GM19035 (cell line): ENCODE results near the gene FOXI3.

Source experiments
- ATAC-seq: cut with Tn5 transposase; IDR thresholded peaks from one replicate; pipeline ENCODE4 v1.9.1; 2021; ENCODE audit not compliant: unreplicated experiment

The FOXI3 gene

DNA sequence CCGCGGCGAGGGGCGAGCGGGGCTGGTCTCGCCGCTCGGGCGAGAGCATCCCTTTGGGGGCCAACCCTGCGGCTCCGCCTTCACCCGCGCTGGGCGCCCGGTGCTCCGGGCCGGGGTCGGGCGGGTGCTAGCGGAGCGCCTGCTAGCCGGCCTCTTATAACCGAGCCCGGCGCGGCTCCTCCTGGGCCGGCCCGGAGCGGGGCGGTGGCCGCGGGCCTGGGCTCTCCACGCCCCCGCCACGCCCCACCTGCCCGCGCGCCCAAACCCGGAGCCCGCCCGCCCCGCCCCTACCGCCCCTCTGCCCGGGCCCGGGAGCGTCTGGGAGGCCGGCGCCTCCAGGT lies at the start of gene FOXI3:
TSS of gene FOXI3 (minus strand) at position 129 of the 341 bp plus-strand sequence. CDS start 158 bp downstream, outside the sequence.
- peak; percentile 42 for ATAC-seq

DNA sequence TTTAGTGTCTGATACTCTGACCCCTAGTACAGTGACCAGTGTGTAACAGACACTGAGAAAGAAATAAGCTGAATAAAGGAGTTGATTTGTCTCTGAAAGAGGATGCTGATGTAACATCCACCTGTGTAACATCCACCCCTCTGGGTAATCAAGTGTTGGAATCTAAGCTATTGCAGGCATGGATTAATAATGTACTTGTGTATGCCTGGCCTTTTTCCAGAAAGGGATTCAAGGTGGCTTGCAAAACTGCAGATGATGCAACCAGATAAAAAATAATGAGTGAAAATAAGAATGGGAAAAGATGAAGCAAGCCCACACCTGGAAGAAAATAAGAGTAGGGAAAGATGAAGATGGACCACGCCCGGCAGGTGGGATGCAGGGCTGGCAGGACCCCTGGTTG lies 48.2 kb upstream of the FOXI3 start:
- no peak for ATAC-seq

DNA sequence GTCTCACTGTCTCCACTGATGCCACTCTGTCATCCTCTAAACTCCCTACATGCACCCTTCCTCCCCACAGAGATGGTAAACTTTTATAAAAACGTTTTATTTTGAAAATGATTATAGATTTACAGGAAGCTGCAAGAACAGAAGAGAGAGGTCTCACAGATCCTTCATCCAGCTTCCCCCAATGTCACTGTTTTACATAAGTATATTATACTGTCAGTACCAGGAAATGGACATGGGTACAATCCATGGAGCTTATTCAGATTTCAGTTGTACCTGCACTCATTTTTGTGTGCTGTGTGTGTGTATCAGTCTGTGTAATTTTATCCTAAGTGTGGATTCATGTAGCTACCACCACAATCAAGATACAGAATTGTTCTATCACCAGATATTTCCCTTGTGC lies 46.7 kb upstream of the FOXI3 start:
- ATAC-seq = no peak

DNA sequence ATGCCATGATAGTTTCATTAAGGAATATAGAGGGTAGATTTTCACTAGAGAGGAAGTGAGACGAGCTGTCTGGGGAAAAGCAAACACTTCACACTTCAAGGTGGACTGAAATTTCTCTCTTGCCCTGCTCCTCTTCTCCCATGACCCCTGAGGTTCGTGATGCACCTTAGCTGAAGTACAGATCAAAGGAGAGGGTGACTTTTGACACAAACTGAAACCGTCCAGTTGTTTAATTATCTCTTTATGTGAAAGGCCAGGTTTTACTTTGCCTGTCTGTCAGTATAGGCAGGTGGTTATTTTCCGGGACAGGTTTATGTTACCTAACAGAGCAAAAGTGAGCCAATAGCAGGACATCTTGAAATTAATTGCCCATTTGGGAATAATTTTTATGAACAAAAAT lies 41.0 kb upstream of the FOXI3 start:
- ATAC-seq = no peak

DNA sequence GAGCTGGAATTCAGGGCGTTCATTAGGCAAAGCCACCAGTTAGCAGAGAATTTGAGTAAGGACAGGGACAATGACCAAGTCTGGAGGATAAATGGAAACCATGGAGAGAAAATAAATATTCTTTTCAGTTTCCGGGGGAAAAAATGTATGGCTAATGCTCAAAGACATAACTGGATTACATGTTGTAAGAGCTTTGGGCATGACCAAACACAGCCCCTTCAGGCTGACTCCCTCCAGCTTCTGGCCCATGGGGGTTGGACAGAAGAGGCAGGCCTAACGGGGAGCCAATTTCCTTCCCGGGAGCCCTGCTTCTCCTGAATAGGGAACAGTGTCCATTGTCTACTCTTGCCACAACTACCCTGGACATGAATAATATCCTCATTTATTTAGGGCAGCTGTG lies 39.5 kb upstream of the FOXI3 start:
- no peak for ATAC-seq

DNA sequence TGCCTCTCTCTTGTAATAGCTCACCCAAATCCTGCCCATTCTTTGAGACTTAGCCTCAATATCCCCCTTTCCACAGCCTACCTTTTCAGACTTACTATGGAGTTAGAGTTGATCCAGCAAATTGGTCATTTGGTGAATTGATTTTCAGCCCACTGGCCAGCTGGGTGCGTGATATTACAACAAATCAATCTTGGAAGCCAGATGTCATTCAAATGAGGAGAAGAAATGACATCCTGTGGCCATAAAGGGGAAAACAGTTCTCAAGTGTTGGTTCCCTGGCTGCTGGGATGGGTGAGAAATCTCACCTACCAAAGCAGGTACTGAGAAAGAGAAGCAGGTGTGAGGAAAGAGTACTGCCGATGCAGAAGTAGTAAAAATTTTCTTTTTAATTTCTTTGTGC lies 36.7 kb upstream of the FOXI3 start:
- no peak for ATAC-seq

DNA sequence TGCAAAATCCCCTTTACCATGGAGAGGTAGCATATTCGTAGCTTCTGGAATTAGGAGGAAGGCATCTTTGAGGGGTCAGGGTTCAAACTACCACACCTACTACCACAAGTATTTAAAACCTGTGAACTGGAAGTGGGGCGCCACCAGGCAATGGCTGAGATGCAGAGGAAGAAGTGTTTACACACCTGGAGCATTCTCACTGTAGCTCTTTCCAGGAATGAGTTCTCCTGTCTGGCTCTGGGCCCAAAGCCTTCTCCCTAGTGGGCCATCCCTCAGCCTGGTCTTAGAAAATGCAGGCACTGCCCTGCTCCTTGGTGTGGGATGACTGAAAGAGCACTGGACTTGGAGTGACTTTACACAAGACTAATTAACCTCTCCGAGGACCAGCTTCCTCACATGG lies 30.7 kb upstream of the FOXI3 start:
- ATAC-seq = no peak

DNA sequence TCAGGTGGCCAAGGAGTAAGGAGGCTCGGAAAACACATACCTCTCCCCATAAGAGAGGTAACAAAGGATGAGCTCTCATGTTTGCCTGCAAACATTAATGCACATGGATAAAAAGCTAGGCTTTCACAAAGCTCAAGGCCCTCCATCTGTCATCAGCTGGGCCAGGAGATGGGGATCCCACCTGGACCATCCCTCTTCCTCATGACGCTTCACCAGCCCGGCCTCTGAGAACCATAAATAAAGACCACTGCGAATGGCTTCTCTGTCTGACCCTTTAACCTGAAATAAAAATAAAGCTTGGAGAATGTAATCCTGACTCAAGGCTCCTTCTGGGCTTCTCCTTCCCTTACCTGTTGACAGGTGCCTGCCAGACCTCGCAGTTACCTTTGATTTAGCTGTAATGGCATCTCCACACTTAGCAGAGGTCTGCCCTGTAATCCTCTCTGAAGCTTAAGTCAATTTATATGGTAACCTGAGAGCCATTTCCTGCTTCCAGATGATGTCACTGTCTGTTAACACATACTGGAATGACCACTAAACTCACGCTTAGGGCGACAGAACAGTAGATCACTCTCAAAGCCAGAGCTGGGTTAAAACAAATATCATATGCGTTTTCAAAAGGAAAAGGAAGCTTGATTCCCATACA lies 29.3 kb upstream of the FOXI3 start:
- ATAC-seq = no peak

DNA sequence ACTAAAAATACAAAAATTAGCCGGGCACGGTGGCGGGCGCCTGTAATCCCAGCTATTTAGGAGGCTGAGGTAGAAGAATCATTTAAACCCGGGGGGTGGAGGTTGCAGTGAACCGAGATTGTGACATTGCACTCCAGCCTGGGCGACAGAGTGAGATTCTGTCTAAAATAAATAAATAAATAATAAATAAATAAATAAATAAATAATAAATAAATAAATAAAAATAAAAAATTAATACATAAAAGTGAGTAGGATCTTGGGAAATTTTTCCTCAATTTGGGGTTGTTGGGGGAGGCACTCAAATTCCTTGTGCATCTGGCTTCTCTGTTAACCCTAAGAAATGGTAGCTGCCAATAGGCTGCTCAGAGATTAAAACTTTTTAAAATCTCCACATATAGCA lies 20.3 kb upstream of the FOXI3 start:
- ATAC-seq = no peak

DNA sequence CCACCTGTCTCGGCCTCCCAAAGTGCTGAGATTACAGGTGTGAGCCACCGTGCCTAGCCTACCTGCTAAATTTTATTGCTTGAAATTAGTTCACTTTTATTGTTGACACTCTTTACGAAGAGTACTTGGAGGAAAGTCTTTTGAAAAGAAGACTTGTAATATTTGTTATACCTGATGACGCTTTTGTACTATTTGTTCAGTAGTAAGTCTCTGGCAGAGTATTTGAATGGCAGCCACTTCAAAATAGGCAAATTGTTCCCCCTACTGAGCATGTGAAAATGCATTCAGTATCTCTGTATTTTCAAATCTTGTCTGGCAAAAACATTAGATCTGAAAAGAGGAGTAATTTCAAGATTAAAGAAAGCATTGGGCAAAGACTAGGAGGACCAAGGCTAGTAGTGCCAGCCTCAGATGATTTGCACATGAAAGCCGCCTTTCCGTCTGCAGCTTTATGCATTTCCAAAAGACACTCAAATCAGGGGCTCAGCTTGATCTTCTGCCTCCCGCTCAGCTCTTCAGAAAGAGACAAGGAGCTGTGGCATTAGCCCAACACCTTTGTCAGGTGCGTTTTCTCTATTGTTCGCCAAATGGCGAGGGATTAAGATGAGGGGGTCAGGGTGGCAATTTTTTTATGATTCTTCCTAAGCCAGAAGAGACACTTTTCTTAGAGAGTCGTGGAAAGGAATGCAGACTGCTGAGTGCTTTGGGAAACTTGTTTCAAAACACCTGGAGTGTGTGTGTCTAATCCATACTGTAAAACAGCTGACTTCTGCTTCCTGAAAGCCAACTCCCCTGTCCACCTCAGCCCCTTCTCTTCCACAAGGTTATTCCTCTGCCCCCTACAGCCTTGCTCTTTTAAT lies 18.8 kb upstream of the FOXI3 start:
- no peak for ATAC-seq

DNA sequence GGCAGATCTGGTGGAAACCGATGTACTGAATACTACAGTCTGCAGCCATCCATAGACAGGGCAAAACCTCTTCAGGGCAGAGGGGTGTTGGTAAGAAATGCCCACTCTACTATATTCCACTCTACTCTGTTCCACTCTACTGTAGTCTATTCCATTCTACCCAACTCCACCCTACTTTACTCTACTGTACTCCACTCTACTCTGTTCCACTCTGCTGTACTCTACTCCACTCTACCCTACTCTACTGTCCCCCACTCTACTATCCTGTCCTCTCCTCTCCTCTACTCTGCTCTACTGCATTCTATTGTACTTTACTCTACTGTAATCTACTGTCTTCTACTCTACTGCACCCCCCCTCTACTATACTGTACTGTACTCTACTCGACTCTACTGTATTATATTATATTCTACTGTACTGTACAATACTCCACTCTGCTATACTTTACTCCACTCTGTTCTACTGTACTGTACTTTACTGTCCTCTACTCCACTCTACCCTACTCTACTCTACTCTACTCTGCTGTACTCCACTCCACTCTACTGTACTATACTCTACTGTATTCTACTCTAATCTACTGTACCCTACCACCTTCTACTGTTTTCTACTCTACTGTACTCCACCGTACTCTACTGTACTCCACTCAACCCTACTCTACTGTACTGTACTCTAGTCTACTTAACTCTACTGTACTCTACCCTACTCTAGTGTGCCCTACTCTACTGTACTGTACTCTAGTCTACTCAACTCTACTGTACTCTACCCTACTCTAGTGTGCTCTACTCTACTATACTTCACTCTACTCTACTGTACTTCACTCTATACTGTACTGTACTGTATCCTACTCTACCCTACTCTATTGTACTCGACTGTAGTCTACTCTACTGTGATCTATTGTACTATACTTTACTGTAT lies 17.0 kb upstream of the FOXI3 start:
- no peak for ATAC-seq

DNA sequence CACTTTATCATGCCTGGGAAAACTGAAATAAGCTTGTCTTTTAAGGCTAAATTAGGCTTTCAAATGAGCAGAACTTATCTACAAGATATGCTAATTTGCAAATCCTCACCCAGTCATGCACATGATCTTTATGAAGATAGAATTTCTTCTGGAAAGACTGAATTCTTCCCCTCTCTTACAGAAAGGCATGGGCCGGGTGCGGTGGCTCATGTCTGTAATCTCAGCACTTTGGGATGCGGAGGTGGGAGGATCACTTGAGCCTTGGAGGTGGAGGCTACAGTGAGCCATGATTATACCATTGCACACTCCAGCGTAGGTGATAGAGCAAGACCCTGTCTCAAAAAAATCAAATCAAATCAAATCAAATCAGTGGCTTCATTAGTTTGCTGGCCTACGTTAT lies 11.7 kb upstream of the FOXI3 start:
- ATAC-seq = no peak

DNA sequence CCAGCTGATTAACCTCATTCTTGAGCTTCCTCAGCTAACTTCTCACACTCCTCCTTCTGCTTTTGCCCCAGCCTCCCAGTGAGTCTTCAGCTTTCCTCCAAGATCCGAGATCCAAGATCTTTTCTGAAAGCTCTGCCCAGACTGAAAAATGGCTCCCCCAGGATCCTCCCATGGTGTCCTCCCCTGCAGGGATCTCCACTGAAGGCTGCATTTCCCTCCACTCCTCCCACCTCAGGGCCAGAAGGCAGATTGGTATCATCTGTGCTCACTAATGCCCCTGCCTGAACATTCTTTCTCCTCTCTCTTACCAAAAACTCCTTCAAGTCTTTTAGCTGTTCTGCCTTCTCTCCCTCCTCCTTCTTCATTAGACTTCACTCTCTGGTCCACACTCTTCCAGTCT lies 6.1 kb upstream of the FOXI3 start:
- no peak for ATAC-seq

DNA sequence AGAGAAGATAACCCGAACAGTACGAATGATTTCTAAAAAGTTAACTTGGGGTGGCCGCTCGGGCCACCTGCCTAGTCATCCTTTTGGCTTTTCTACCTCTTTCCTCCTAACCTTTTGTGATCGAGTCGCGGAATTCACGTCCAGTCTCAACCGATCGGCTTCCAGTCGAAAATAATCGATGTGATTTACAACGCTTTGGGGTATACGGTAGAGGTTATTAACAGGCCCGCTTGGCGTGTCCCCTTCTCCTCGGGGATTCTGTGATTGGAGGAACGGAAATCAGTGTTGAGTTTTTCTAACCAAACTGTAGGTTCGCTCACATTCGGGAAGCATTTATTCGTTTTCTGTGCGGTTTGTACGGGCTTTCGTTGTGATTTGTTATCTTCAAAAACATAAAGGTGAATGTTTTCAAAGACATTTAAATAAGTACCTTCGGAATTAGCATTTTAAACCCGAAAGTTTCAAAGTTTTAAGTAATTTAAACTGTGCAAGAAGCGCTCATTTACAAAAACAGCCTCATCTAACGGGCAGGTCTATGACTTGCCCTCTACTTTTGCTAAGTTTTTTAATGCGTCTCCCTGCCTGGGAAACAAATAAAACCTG lies 588 bp upstream of the FOXI3 start:
- peak; percentile 2 for ATAC-seq

DNA sequence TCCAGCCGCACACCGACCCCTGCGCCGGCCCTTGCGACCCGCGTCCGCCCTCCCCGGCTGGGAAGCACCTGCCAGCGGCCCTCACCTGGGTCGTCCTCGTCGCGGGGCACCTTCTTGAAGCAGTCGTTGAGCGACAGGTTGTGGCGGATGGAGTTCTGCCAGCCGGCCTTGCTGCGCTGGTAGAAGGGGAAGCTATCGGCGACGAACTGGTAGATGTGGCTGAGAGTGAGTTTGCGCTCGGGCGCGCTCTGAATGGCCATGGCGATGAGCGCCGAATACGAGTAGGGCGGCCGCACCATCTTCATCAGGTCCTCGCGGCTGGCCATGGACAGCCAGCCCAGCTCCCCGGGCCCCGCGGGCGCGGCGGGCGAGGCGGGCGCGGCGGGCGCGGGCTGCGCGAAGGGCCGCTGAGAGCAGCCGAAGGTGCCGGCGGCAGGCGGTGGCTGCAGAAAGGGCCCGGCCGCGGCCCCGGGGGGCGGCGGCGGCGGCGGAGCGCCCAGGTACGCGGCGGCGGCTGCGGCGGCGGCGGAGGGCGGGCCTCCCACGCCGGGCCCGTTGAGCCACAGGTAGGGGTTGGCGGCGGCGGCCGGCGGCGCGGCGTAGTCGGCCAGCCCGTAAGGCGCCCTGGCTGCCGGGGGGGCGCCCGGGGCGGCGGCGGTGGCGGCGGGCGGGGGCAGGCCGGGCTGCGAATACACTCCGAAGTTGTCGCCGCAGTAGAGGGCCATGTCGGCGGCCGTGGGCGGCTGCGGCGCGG lies 505 bp downstream of the FOXI3 start:
- ATAC-seq = peak; percentile 46

DNA sequence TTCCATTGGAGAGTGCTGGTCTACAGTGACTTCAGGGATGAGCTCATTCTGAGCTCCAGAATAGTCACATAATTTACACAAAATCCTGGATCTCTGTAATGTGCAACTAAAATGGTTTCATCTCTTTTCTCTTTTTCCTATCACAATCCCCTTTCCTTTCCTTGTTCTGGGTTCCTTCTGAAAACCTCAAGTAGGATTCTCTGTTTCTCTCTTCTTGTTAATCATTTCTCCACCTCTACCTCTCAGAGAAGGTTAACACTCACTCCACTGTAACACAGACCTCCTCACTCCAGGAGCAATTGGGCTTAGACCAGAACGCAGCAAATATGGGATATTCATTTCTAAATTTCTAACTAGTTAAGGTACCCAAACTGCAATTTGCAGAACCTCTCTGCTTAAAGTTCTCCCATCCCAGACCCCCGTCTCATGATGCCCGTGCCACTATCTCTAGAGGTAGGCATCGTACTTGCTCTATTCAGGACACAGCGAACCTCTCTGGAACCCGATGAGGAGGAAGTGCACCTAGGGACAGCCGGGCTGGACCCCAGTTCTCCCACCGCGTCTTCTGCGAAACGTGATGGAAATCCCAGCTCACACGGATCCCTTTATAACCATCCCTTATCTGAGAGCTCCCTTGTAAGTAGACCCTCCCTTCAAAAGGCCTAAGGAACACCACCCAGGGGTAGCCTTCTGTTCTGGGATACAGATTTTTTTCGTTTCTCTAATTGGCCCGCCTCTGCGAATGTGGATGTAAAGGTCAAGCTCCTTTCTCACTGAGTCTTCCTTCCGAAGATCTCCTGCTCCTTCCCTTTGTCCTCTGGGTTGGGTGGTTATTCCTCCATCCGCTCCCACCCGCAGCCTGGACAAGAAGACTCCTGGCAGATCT lies 1.3 kb downstream of the FOXI3 start:
- no peak for ATAC-seq

DNA sequence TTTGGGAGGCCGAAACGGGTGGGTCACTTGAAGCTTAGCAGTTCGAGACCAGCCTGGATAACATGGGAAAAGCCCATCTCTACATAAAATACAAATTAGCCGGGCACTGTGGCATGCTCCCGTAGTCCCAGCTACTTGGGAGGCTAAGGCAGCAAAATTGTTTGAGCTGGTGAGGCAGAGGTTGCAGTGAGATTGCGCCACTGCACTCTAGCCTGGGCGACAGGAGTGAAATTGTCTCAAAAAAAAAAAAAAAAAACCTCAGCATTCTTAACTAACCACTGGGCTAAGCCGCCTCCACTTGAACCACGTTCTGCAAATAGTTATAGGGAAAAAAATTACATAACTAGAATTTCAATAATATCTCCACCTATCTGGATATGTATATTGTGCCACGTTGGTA lies 2.3 kb downstream of the FOXI3 start:
- no peak for ATAC-seq

DNA sequence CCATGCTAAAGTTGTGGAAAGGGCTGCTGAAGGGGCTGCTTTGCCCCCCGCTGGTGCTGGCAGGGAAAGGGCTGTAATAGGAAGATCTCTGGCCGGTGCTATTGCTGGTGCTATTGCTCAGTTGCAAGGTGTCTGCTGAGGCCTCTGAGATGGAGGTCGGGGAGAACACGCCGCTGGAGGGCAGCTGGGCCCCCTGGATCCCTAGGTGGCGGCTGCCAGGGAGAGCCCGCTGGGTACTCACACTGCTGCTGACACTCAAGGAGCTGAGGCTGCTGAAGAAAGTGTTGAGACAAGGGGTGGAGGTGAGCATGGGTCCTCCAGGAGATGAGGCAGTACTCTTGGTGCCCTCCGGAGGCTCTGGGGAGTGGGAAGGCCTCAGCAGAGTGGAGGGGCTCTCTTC lies 4.2 kb downstream of the FOXI3 start:
- no peak for ATAC-seq

DNA sequence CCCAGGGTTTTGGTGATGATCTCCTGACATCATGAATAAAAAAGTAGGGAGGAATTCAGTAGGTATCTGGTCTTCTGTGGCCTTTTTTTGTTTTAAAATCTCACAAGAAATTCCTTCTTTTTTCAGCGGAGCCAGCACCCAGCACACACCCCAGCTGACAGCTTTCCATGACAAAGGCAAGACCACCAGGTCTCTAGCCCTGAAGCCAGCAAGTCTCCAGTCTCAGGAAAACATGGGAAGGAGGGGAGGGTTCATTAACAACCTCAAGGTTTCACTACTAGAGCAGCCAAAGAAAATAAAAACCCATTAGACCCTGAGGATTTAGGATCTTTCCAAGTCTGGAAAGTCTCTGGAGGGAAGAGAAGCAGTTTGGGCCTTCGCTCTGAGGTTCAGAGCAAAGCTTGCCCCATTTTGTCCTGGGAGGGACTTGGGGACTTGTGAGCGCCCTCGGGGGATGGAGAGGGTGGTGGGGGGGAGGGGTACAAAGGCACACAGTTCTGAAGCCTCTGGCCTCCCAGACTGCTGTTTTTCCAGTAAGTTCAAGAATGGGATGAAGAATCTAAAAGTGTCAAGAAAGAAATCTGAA lies 9.0 kb downstream of the FOXI3 start:
- ATAC-seq = no peak
